Karpas-422 (cell line): Measurements from ENCODE around the gene CCDC57. TPM values are rescaled to one million over a fixed set of nuclear protein-coding genes. Genes with fewer than 3 reads are reported as not detected.

Experiments
- DNase-seq: peaks from one replicate; pipeline ENCODE4 v3.0.0-alpha.2; 2015
- H2AFZ ChIP-seq: fragments of 200-600 bp; sonication (generic); 2 replicates; pipeline ENCODE4 v1.6.1; 2014; ENCODE audit warnings: antibody characterized with exemption, low read length, mixed read lengths
- H3K27ac ChIP-seq: fragments of 200-600 bp; sonication (generic); 2 replicates; pipeline ENCODE4 v1.5.1; 2014; ENCODE audit warnings: mild to moderate bottlenecking, low read length, moderate library complexity
- H3K27me3 ChIP-seq: fragments of 200-600 bp; sonication (generic); 2 replicates; pipeline ENCODE4 v1.6.1; 2014; ENCODE audit warnings: low read length, mixed read lengths
- H3K36me3 ChIP-seq: fragments of 200-600 bp; sonication (generic); 2 replicates; pipeline ENCODE4 v1.6.1; 2014; ENCODE audit warnings: low read length, mixed read lengths; ENCODE audit not compliant: insufficient read depth
- H3K4me1 ChIP-seq: fragments of 200-600 bp; sonication (generic); 2 replicates; pipeline ENCODE4 v1.6.1; 2014; ENCODE audit warnings: mild to moderate bottlenecking, low read length, mixed read lengths
- H3K4me2 ChIP-seq: fragments of 200-600 bp; sonication (generic); 2 replicates; pipeline ENCODE4 v1.6.1; 2014; ENCODE audit warnings: low read length, low read depth, mild to moderate bottlenecking; ENCODE audit not compliant: poor library complexity, severe bottlenecking
- H3K4me3 ChIP-seq: fragments of 200-600 bp; sonication (generic); 2 replicates; pipeline ENCODE4 v1.5.1; 2014; ENCODE audit warnings: mild to moderate bottlenecking, antibody characterized with exemption, low read length, mixed read lengths
- H3K79me2 ChIP-seq: fragments of 200-600 bp; sonication (generic); 2 replicates; pipeline ENCODE4 v1.6.1; 2014; ENCODE audit warnings: mild to moderate bottlenecking, low read length, mixed read lengths
- H3K9ac ChIP-seq: fragments of 200-600 bp; sonication (generic); 2 replicates; pipeline ENCODE4 v1.6.0; 2014; ENCODE audit warnings: low read length
- H3K9me2 ChIP-seq: fragments of 200-600 bp; sonication (generic), shearing (Covaris generic); replicated peaks from 2 replicates; pipeline ENCODE4 v1.6.0; 2014; ENCODE audit warnings: mild to moderate bottlenecking, low read length, moderate library complexity; ENCODE audit not compliant: insufficient read depth
- H3K9me3 ChIP-seq: fragments of 300-700, 200-600 bp; sonication (generic); 2 replicates; pipeline ENCODE4 v1.6.1; 2014; ENCODE audit warnings: low read length, mixed read lengths
- H4K20me1 ChIP-seq: fragments of 200-600 bp; sonication (generic); 2 replicates; pipeline ENCODE4 v1.6.1; 2014; ENCODE audit warnings: mild to moderate bottlenecking, antibody characterized with exemption, low read length, low read depth; ENCODE audit not compliant: insufficient read depth
- total RNA-seq: library from RNA; depleted of rRNA; stranded (reverse); fragments of >200 nt; shearing (Covaris generic); gene quantifications from 2 replicates; pipeline ENCODE4 v1.2.3, GENCODE V29; 2014; ENCODE audit warnings: low replicate concordance

The CCDC57 gene
- total RNA-seq, 1 experiment from 2014 or later = 31.3 TPM

DNA sequence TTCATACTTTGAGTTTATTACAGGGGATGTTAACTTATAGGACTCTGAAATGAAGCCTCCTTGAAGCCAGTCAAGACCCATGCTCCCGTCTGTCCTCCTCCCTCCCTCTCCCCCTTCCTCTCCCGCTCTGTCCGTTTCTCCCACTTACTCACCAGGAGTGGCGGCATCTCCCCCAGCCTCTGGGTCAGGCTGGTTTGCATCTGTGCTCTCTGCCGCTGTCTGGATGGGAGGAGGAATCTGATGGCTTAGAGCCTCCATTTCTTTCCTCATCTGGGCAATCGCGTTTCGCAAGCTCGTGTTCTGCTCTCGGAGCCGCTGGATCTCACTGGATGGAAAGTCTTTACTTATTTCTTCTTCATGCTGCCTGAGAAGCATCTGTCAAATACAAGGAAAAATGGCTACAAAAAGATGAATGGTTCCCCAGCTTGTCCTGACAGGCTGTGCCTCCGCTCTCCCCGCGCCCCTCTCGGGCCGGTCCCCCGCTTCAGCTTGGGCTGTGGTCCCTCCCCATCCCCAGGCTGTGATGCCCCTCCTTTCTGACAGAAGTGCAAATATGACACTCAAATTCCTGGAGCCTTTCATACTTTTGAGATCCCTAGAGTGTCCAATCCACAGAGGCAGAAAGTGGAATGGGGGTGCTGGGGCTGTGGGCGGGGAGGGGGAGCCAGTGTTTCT lies 40.0 kb downstream of the CCDC57 start:
- Histone ChIP-seq H3K4me3 (no peak overlapping the region), H3K9ac (no peak overlapping the region), H2AFZ (no peak overlapping the region), H3K79me2 (no peaks in the 10 kb centered on the region), H3K4me1 (peaks cover 4% of the 10 kb centered on the region), H3K27me3 (no peaks in the 10 kb centered on the region), H3K9me2 (no peaks in the 10 kb centered on the region), H3K4me2 (no peak overlapping the region), H3K9me3 (no peaks in the 10 kb centered on the region), H3K36me3 (no peaks in the 10 kb centered on the region), H3K27ac (no peak overlapping the region), H4K20me1 (no peaks in the 10 kb centered on the region)
- DNase-seq = no peak

DNA sequence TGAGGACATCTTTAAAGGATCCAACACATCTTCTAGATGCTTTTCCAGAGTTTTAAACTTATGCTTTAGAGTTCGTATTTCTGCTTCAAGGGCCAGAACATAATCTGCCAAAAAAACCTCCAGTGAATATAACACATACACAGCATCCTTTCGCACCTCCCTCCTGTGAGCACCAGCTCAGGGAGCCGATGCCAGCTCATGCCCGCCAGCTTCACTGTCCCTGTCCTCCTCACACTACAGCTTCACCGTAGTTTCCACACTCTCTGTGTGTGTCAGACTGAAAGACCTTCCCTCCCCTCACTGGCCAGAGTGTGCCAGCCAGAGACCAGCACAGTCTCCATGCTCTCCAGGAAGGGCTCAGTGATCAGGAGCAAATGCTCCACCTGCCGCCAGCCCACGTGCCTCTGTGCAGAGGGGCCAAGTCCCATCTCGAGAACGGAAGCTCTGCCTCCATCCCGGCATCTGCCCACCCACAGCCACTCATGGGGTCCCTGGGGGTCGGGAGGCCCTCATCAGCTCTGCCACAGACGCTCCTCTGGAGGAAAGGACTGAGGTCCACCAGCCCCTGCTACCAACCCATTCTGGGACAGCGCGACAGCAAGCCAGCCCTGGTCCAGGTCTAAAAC lies 40.8 kb downstream of the CCDC57 start:
- H3K79me2 ChIP-seq = no peaks in the 10 kb centered on the region
- no peaks in the 10 kb centered on the region for H3K36me3 ChIP-seq

DNA sequence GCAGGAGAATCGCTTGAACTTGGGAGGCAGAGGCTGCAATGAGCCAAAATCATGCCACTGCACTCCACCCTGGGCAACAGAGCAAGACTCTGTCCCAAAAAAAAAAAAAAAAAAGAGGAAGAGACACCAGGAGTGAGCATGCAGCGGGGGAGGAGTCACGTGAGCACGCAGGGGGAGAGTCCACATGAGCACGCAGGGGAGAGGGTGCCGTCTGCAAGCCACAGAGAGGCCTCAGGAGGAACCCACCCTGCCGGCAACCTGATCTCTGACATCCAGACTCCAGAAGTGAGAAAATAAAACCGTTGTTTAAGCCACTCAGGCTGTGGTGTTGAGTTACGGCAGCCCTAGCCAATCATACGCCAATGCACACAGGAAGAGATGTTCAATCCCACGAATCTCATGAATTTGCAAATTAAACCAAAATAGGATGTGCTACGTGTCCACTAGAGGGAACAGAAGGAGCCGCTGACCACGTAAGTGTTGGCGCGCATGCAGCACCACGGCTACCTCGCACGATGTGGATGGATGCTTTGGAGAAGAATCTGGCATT lies 42.2 kb downstream of the CCDC57 start:
- Histone ChIP-seq H3K27me3 (no peaks in the 10 kb centered on the region), H2AFZ (no peak overlapping the region), H3K79me2 (no peaks in the 10 kb centered on the region), H3K4me3 (no peak overlapping the region), H3K36me3 (no peaks in the 10 kb centered on the region), H3K9ac (no peak overlapping the region), H3K27ac (no peak overlapping the region), H3K9me2 (no peaks in the 10 kb centered on the region), H3K4me2 (no peak overlapping the region), H4K20me1 (no peaks in the 10 kb centered on the region), H3K9me3 (no peaks in the 10 kb centered on the region), H3K4me1 (peaks cover 4% of the 10 kb centered on the region)
- no peak for DNase-seq

More for the DNA sequence above, 40.8 kb downstream of the CCDC57 start:
- no peak overlapping the region for H2AFZ ChIP-seq
- no peak for DNase-seq
- H3K4me3 ChIP-seq = no peak overlapping the region
- H4K20me1 ChIP-seq = no peaks in the 10 kb centered on the region
- no peaks in the 10 kb centered on the region for H3K27me3 ChIP-seq
- peaks cover 4% of the 10 kb centered on the region for H3K4me1 ChIP-seq
- H3K9ac ChIP-seq = no peak overlapping the region
- no peaks in the 10 kb centered on the region for H3K9me3 ChIP-seq
- no peak overlapping the region for H3K4me2 ChIP-seq
- no peaks in the 10 kb centered on the region for H3K9me2 ChIP-seq
- no peak overlapping the region for H3K27ac ChIP-seq

DNA sequence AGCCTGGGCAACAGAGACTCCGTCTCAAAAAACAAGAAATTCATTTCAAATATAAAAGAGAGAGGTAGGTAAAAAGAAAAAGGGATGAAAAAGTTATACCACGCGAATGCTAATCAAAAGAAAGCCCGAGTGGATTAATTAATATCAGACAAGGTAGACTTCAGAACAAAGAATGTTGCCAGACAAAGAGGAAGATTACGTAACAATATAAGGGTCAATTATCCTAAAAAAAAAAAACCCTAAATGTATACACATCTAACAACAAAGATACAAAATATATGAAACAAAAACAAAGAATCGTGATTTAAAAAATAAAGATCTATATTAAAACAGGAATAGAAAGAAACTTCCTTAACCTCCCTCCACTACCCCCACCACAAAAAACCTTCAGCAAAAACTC lies 44.1 kb downstream of the CCDC57 start:
- H3K4me1 ChIP-seq = peaks cover 4% of the 10 kb centered on the region

DNA sequence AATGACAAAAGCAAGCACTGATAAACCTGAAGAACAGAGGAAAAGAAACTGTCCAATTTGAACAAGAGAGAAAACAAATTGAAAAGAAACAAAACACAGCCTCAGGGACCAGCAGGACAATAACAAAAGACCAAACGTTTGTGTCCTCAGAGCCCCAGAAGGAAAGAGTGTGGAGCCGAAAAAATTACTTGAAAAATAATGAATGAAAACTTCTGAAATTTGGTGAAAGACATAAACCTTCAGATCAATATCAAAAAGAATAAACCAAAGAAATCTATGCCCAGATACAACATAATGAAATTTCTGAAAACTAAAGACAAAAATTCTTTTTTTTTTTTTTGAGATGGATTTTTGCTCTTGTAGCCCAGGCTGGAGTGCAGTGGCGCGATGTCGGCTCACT lies 45.6 kb downstream of the CCDC57 start:
- Histone ChIP-seq H3K9me3 (no peaks in the 10 kb centered on the region), H3K4me3 (no peak overlapping the region), H3K9ac (no peak overlapping the region), H3K27ac (no peak overlapping the region), H3K27me3 (no peaks in the 10 kb centered on the region), H3K4me1 (peaks cover 4% of the 10 kb centered on the region), H3K9me2 (no peaks in the 10 kb centered on the region), H3K36me3 (no peaks in the 10 kb centered on the region), H3K79me2 (no peaks in the 10 kb centered on the region), H3K4me2 (no peak overlapping the region), H2AFZ (no peak overlapping the region), H4K20me1 (no peaks in the 10 kb centered on the region)
- DNase-seq = no peak

More for the DNA sequence above, 44.1 kb downstream of the CCDC57 start:
- H3K9ac ChIP-seq = no peak overlapping the region
- no peaks in the 10 kb centered on the region for H4K20me1 ChIP-seq
- no peaks in the 10 kb centered on the region for H3K36me3 ChIP-seq
- H3K4me3 ChIP-seq = no peak overlapping the region
- no peaks in the 10 kb centered on the region for H3K27me3 ChIP-seq
- H3K9me2 ChIP-seq = no peaks in the 10 kb centered on the region
- no peaks in the 10 kb centered on the region for H3K79me2 ChIP-seq
- H3K9me3 ChIP-seq = no peaks in the 10 kb centered on the region
- H2AFZ ChIP-seq = no peak overlapping the region
- DNase-seq = no peak
- H3K4me2 ChIP-seq = no peak overlapping the region
- H3K27ac ChIP-seq = no peak overlapping the region

DNA sequence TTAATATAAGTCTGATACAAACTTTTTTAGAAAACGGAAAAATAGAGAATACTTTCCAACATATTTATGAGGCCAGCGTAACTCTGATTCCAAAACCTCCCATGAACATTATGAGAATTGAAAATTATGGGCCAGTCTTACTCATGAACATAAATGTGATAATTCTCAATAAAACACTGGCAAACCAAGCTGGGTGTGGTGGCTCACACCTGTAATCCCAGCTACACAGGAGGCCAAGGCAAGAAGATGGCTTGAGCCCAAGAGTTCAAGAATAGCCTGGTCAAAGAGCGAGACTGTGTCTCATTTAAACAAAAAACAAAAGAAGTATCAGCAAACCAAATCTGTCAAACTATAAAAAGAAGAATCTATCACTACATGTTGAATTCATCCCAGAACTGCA lies 47.8 kb downstream of the CCDC57 start:
- Histone ChIP-seq H4K20me1 (no peaks in the 10 kb centered on the region), H3K27me3 (no peaks in the 10 kb centered on the region), H3K4me2 (no peak overlapping the region), H3K4me3 (no peak overlapping the region), H3K79me2 (no peaks in the 10 kb centered on the region), H3K36me3 (no peaks in the 10 kb centered on the region), H3K9me3 (no peaks in the 10 kb centered on the region), H3K27ac (no peak overlapping the region), H3K9ac (no peak overlapping the region), H3K4me1 (no peaks in the 10 kb centered on the region), H2AFZ (no peak overlapping the region), H3K9me2 (no peaks in the 10 kb centered on the region)
- no peak for DNase-seq

DNA sequence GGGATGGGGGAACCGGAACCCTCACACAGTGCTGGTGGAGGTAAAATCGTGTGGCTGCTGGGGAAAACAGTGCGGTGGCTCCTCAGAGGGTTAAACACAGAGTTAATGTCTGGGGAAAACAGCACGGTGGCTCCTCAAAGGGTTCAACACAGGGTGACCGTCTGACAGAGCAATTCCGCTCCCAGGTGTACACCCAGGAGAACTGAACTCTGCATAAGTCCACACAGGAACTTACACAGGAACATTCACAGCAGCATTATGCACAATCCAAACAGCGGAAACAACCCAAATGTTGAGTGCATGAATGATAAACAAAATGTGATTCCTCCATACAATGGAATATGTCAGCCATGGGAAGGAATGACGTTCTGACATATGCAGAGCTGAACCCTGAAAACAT lies 51.4 kb downstream of the CCDC57 start:
- Histone ChIP-seq H3K9me2 (no peaks in the 10 kb centered on the region), H2AFZ (no peak overlapping the region), H3K9me3 (no peaks in the 10 kb centered on the region), H3K27ac (no peak overlapping the region), H3K9ac (no peak overlapping the region), H3K4me2 (no peak overlapping the region), H3K4me1 (no peaks in the 10 kb centered on the region), H3K79me2 (no peaks in the 10 kb centered on the region), H3K4me3 (no peak overlapping the region), H4K20me1 (no peaks in the 10 kb centered on the region), H3K36me3 (no peaks in the 10 kb centered on the region), H3K27me3 (no peaks in the 10 kb centered on the region)
- DNase-seq = no peak

DNA sequence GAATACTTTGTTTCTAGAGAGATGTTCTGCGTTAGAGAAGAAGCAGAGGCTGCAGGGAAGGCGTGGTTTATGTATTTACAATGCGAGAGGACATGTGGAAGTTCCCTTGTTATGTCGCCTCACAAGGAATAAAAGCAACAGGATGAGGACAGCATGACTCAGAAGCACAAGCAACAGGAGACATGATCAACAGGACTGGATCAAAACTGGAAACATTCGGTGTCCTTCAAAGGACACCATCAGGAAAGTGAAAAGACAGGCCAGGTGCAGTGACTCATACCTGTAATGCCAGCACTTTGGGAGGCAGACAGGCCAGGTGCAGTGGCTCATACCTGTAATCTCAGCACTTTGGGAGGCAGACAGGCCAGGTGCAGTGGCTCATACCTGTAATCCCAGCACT lies 52.6 kb downstream of the CCDC57 start:
- Histone ChIP-seq H3K4me1 (no peaks in the 10 kb centered on the region), H3K36me3 (no peaks in the 10 kb centered on the region), H3K79me2 (no peaks in the 10 kb centered on the region), H3K4me3 (no peak overlapping the region), H3K27me3 (no peaks in the 10 kb centered on the region), H3K27ac (no peak overlapping the region), H4K20me1 (no peaks in the 10 kb centered on the region), H2AFZ (no peak overlapping the region), H3K9me2 (no peaks in the 10 kb centered on the region), H3K9me3 (no peaks in the 10 kb centered on the region), H3K9ac (no peak overlapping the region), H3K4me2 (no peak overlapping the region)
- no peak for DNase-seq
